ENCODE data around the gene C22orf39. TPM values are rescaled to one million over a fixed set of nuclear protein-coding genes. Genes with fewer than 3 reads are reported as not detected.

Gene C22orf39
- total RNA-seq, 1 experiment from 2014 or later, result 28.4 TPM

DNA sequence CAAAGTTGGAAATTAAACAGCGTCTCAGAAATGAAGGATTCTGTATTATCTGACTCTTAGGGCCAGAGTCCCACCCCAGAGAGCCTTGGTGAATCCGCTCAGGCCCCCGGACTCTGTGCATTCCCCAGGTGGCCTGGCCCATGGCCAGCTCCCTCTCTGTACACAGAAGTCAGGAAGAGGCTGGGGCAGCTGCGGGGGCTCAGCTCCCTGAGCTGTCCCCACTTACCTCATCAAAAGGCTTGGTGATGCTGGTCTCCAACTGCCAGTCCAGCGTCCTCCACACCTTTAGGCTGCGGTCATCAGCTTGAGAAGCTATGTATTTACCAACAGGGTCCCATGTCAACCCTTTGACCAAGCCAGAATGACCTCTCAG lies 51.0 kb downstream of the C22orf39 start:
- ChIA-PET POLR2A (ENCODE audit: low non-redundant PET) (no interaction called here), CTCF (no interaction called here)
- BruUV-seq (replicated peaks), result no TSS peak

DNA sequence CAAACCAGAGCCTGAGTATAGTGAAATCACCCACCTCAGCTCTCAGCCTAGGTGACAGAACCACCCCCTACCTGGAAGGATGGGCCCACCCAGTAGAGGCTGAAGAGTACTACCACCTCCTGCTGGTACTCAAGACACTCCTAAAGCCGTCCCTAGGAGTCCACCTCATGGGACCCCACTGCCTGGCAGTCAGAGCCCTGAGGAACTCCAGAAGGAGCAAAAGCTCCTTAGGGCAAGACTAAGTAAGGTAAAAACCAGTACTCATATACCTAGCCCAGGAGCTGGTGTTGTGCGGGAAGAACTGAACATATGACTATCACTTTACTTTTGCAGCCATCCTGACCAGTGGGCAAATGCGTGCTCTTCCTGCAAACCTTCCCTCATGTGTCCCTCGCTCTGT lies 52.2 kb downstream of the C22orf39 start:
- ChIA-PET POLR2A (ENCODE audit: low non-redundant PET) (no interaction called here), CTCF (no interaction called here)
- TF ChIP-seq EZH2 (IDR thresholded peaks at IDR 0.05; ENCODE audit: borderline replicate concordance, low read depth, low read length, poor library complexity, severe bottlenecking), result no peak
- TF ChIP-seq, protein P1, sequence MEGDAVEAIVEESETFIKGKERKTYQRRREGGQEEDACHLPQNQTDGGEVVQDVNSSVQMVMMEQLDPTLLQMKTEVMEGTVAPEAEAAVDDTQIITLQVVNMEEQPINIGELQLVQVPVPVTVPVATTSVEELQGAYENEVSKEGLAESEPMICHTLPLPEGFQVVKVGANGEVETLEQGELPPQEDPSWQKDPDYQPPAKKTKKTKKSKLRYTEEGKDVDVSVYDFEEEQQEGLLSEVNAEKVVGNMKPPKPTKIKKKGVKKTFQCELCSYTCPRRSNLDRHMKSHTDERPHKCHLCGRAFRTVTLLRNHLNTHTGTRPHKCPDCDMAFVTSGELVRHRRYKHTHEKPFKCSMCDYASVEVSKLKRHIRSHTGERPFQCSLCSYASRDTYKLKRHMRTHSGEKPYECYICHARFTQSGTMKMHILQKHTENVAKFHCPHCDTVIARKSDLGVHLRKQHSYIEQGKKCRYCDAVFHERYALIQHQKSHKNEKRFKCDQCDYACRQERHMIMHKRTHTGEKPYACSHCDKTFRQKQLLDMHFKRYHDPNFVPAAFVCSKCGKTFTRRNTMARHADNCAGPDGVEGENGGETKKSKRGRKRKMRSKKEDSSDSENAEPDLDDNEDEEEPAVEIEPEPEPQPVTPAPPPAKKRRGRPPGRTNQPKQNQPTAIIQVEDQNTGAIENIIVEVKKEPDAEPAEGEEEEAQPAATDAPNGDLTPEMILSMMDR (conservative IDR thresholded peaks at IDR 0.05; ENCODE audit: low read depth, low read length), result no peak
- no peaks in the 10 kb centered on the region for H3K9me3 ChIP-seq (ENCODE audit: low read depth, low read length, poor library complexity, severe bottlenecking)
- peaks cover 44% of the 10 kb centered on the region for H3K36me3 ChIP-seq (ENCODE audit: insufficient read depth, low read length, poor library complexity, severe bottlenecking)
- intact Hi-C loops (cut with micrococcal nuclease; ENCODE audit: unreplicated experiment), result no loop called here
- no TSS peak for BruUV-seq (replicated peaks)
- no peaks in the 10 kb centered on the region for H3K27me3 ChIP-seq (replicated peaks; ENCODE audit: insufficient read depth, low read depth, low read length, poor library complexity)
- H3K4me3 ChIP-seq (ENCODE audit: low read depth, low read length, poor library complexity, severe bottlenecking), result no peak overlapping the region
- no peak overlapping the region for H3K27ac ChIP-seq (ENCODE audit: low read depth, low read length, poor library complexity, severe bottlenecking)
- H3K4me1 ChIP-seq (ENCODE audit: insufficient read depth, low read length, poor library complexity, severe bottlenecking), result no peaks in the 10 kb centered on the region
- DNase-seq (ENCODE audit: low spot score), result no peak

More for the DNA sequence above, 51.0 kb downstream of the C22orf39 start:
- DNase-seq (ENCODE audit: low spot score), result no peak
- H3K9me3 ChIP-seq (ENCODE audit: low read depth, low read length, poor library complexity, severe bottlenecking), result no peaks in the 10 kb centered on the region
- peaks cover 49% of the 10 kb centered on the region for H3K36me3 ChIP-seq (ENCODE audit: insufficient read depth, low read length, poor library complexity, severe bottlenecking)
- no peaks in the 10 kb centered on the region for H3K27me3 ChIP-seq (replicated peaks; ENCODE audit: insufficient read depth, low read depth, low read length, poor library complexity)
- H3K4me3 ChIP-seq (ENCODE audit: low read depth, low read length, poor library complexity, severe bottlenecking), result no peak overlapping the region
- H3K27ac ChIP-seq (ENCODE audit: low read depth, low read length, poor library complexity, severe bottlenecking), result no peak overlapping the region
- intact Hi-C loops (cut with micrococcal nuclease; ENCODE audit: unreplicated experiment), result no loop called here
- TF ChIP-seq, protein P1 (conservative IDR thresholded peaks at IDR 0.05; ENCODE audit: low read depth, low read length), result no peak
- TF ChIP-seq EZH2 (IDR thresholded peaks at IDR 0.05; ENCODE audit: borderline replicate concordance, low read depth, low read length, poor library complexity, severe bottlenecking), result no peak
- no peaks in the 10 kb centered on the region for H3K4me1 ChIP-seq (ENCODE audit: insufficient read depth, low read length, poor library complexity, severe bottlenecking)

DNA sequence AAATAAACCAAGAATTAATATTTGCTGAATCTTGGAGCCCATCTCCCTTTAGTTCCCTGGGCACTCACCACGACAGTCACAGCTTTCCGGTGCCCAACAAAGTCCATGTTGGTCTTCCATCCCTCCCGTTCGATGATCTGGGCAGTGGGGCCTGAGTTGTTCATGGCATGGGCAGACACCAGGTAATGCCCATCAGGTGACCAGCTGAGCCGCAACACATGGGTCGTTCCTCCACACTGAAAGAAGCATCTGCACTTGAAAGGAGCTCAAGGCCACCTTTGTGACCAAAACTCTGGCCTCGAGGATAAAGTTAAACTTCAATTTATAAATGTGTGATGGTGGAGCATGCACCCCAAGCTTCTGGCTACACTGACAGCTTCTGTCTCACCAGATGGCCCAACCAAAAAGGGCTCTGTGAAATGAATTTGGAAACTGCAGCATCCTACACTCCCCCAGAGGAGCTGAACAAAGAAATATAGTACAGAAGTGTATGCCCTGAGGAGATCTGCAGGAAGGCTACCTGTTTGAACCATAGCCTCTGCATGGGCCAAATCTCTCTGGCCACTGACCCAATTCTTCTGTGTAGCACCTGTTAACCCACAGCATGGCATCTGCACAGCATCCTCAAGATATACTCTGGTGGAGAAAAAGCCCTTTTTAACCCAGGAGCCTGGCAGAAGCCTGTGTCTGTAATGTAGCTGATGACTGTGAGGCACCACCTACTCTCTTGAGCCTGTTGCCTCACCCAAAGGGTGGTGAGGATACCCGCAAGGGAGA lies 53.0 kb downstream of the C22orf39 start:
- no peaks in the 10 kb centered on the region for H3K4me1 ChIP-seq (ENCODE audit: insufficient read depth, low read length, poor library complexity, severe bottlenecking)
- H3K4me3 ChIP-seq (ENCODE audit: low read depth, low read length, poor library complexity, severe bottlenecking), result no peak overlapping the region
- H3K36me3 ChIP-seq (ENCODE audit: insufficient read depth, low read length, poor library complexity, severe bottlenecking), result peaks cover 49% of the 10 kb centered on the region
- ChIA-PET POLR2A (ENCODE audit: low non-redundant PET) (no interaction called here), CTCF (no interaction called here)
- TF ChIP-seq EZH2 (IDR thresholded peaks at IDR 0.05; ENCODE audit: borderline replicate concordance, low read depth, low read length, poor library complexity, severe bottlenecking), result no peak
- DNase-seq (ENCODE audit: low spot score), result no peak
- no peak overlapping the region for H3K27ac ChIP-seq (ENCODE audit: low read depth, low read length, poor library complexity, severe bottlenecking)
- H3K9me3 ChIP-seq (ENCODE audit: low read depth, low read length, poor library complexity, severe bottlenecking), result no peaks in the 10 kb centered on the region
- intact Hi-C loops (cut with micrococcal nuclease; ENCODE audit: unreplicated experiment), result no loop called here
- H3K27me3 ChIP-seq (replicated peaks; ENCODE audit: insufficient read depth, low read depth, low read length, poor library complexity), result no peaks in the 10 kb centered on the region
- no TSS peak for BruUV-seq (replicated peaks)

DNA sequence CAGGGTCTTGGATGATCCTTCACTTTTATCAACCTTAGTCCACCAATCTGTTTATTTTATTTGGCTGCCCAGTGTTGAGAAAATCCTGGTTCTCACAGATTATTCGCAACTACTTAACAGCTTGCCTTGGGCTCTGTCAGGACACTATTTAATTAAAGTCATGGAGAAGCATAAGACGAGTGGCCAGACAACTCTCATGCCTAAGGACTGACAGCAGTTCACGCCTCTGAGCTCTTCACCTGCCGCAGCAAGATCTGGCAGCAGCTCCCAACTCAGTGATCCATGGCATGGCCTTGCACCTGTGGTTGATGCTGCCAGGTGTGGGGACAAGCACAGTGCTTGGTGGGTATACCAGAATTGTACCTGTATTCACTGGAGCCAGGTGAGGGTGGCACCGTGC lies 53.8 kb downstream of the C22orf39 start:
- no peaks in the 10 kb centered on the region for H3K9me3 ChIP-seq (ENCODE audit: low read depth, low read length, poor library complexity, severe bottlenecking)
- no peaks in the 10 kb centered on the region for H3K4me1 ChIP-seq (ENCODE audit: insufficient read depth, low read length, poor library complexity, severe bottlenecking)
- H3K27me3 ChIP-seq (replicated peaks; ENCODE audit: insufficient read depth, low read depth, low read length, poor library complexity), result no peaks in the 10 kb centered on the region
- H3K27ac ChIP-seq (ENCODE audit: low read depth, low read length, poor library complexity, severe bottlenecking), result no peak overlapping the region
- POLR2A ChIA-PET (ENCODE audit: low non-redundant PET), result interaction anchor here (0.6 kb wide), 1 partner anchor 25 kb away, joined by 3 read pairs; no protein-coding TSS in a partner anchor
- no peak for DNase-seq (ENCODE audit: low spot score)
- BruUV-seq (replicated peaks), result no TSS peak
- H3K36me3 ChIP-seq (ENCODE audit: insufficient read depth, low read length, poor library complexity, severe bottlenecking), result peaks cover 55% of the 10 kb centered on the region
- H3K4me3 ChIP-seq (ENCODE audit: low read depth, low read length, poor library complexity, severe bottlenecking), result no peak overlapping the region
- TF ChIP-seq, protein P1 (conservative IDR thresholded peaks at IDR 0.05; ENCODE audit: low read depth, low read length), result no peak
- no peak for TF ChIP-seq EZH2 (IDR thresholded peaks at IDR 0.05; ENCODE audit: borderline replicate concordance, low read depth, low read length, poor library complexity, severe bottlenecking)
- intact Hi-C loops (cut with micrococcal nuclease; ENCODE audit: unreplicated experiment), result no loop called here
- CTCF ChIA-PET, result no interaction called here

Data from A673 (cell line).